SKM-1 (cell line): ENCODE results near the gene SCN10A.

ENCODE experiments used
- DNase-seq: peaks from one replicate; lab custom pipeline; 2025; ENCODE audit not compliant: unreplicated experiment; lab: John Stamatoyannopoulos, UW

SCN10A gene

DNA sequence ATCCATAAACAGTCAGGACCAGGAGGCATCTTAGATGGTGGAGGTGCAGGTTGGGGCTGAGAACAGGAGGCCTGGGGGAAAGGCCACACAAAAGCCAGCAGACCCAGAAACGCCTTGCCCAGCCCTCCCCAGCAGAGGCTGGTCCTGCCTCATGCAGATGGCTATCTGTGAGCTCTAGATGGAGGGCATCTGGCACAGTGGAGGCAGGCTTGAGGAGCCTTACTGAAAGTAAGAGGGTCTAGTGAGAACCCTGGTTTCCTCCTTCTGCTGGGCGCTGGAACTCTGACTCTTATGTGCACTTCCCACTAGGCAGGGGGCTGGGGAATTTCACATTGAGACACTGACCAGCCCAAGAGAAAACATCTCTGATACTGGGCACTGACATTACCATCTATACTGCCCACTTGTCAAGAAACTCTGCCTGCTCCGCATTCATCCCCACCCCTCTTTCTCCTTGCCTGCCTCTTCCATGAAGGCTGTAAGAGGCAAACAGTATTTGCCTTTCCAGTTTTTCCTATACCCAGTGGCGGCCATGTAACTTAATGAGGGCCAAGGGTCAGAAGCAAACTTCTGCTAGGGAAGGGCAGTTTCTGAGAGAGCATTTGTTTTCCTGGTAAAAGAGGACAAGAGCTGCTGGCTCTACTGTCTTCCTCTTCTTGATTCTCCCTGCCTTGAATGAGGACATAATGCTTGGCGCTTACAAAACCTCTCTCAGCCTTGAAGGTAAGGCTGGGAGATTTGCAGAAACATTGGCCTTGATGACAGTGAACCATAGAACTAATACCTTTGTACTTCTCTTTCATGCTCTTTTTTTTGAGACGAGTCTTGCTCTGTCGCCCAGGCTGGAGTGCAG lies 162.1 kb downstream of the SCN10A start:
- DNase-seq = no peak

DNA sequence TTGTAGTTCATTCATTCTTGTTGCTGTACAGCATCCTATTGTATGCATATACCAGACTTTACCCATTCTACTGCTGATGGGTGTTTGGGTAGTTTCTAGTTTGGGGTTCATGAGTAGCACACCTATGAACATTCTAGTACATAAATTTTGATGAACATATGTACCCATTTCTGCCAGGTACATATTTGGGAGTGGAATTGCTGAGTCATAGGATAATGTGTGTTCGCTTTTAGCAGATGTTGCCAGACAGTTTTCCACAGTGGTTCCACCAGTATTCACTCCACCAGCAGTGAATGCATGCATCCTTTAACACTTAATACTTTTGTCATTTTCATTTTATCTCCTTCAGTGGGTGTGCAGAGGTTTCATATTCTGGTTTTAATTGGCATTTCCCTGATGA lies 163.1 kb downstream of the SCN10A start:
- no peak for DNase-seq

DNA sequence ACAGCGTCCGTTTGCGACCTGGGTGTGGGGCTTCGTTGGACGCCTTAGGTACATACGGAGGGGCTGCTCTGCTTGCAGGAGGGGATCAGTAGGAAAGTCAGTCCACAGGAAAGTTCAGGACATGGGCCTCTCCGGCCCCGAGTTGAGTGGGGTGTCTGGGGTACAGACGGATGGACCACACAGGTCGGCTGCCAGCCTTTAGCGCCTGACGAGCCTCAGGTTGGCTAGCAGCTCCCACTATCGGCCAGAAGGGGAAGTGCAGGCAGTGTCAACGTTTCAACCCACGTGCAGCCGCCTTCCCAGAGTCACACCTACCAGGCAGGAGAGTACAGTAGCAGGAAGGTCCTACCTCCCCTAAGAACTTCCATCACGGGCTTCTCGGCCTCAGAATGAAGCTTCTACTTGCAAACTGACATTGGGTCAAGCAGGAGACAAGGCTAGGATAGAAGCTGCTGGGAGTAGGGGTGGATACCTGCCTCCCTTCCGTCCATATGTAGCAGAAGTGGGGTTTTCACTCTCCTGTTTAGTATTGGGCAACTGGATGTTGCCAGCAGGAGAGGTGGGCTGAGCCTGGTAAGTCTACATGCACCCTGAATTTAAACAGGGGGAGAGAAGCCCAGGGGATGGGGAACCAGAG lies 164.7 kb downstream of the SCN10A start:
- DNase-seq = peak; percentile 68

DNA sequence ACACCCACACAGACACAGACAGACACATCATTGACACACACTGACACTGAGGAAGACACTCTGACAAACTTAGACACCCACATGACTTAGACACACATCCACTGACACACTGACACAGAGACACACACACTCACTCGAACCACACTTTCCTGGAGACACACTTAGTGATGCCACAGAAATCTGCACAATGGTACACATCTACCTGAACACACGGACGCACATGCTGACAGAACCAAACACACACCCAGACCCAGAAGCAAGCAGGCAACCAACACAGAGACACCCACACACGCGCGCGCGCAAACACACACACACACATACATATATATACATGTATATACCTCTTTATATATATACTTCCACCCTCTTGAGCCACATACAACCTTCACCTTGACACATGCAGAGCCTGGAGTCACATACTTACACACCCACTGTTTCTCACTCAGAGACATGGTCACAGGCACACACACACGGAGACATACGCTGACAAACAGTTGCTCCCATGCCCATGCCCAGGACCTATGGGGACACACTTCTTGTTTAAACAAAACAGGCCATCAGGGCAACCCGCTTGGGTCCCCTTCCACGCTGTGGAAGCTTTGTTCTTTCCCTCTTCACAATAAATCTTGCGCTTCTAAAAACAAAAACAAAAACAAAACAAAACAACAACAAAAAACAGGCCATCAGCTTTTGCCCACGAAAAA lies 165.6 kb downstream of the SCN10A start:
- DNase-seq = no peak

DNA sequence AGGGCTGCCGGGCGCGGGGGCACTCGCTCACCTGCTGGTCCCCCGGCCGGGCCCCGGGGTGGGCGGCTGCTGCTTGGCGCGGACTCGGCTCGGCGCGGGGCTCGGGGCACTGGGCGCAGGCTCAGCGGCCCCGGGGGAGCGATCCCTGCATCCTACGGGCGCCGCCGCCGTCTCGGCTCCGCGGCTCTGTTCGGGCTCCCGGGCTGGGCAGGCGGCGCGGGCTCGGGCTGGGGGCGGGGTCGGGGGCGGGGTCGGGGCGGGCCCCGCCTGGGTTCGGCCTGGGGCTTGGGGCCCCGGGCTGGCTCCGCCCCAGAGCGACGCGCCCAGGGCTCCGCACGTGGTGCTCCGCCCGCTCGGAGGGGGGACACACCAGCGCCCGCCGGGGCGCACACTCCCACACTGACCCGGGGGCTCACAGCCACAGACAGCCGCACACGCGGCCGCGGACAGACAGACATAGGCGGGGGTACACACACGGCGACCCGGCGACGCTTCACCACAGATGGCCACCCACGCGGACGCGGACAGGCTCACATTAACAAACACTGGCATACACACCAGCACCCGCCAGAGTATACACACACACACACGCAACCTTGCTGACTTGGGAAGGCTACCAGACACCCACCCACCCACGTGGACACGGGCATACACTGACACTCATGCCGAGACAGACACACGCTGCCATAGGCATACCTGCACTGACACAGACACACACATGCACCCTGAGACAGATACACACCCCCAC lies 166.3 kb downstream of the SCN10A start, which contains the start of gene SCN5A:
Gene SCN5A, minus strand, starts transcription at position 188 of the 748 bp plus-strand sequence. CDS start 16,380 bp downstream, outside the sequence.
- peak; percentile 22 for DNase-seq

DNA sequence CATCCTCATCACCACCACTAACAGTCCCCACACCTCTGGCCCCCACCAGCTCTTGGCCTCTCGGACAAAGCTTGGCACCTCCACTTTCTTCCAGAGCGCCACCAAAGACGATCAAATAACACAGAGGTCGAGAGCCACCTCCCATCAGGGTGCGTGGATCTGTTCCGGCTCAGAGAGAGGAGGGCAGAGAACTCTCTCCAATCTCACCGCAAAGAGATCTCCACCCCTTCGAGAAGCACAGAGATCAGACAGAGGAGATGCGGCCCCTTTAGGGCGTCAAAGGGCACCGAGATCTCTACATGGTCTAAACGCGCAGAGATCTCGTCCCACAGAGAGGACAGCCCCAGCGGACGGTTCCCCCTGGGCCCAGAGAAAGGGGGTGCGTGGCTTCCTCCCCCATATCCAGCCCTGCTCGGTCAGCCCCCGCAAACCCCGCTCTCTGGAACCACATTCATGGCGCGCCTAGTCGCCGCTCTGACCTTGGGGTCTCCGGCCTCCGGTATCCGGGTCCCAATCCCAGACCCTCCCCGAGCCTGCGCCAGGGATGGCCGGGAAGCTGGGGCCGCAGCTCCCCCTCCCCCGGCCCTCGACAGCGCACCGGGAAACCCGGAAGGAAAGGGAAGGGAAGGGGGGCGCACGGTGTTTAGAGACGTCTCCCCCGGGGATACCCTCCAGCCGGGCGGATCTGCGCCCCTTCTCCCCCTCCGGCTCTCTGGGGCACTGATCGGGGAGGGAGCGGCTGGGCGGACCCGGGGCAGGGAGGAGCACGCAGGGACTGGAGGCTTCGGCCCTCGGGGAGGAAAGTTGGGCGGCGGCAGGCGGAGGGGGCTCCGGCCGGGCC lies 167.1 kb downstream of the SCN10A start:
- no peak for DNase-seq

DNA sequence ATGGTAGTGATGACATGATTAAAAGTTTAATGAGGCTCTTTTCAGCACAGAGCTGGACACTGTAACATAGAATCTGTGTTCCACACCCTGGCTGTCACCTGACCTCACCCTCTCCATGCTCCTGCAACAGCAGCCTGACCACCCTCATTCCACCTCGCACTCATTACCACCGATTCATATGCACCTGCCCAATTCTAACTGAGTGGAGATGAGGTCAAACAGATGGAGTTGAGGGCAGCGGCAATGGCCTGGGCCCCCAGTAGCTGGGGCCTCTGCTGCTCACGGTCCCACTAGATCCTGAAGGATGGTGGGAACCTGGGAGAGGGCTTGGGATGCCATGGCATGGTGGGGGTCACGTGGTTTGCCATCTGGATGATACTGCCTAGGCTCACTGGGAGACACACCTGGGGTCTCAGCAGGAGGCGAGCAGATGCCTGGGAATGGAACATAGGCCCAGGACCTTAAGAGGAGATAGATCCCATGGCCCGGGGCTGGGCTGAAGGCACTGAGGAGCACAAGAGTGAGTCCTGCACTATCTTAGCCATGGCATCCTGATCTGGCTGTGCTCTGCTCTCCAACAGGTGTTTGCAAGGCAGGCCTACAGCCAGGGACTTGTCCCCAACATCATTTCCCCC lies 167.9 kb downstream of the SCN10A start:
- no peak for DNase-seq

DNA sequence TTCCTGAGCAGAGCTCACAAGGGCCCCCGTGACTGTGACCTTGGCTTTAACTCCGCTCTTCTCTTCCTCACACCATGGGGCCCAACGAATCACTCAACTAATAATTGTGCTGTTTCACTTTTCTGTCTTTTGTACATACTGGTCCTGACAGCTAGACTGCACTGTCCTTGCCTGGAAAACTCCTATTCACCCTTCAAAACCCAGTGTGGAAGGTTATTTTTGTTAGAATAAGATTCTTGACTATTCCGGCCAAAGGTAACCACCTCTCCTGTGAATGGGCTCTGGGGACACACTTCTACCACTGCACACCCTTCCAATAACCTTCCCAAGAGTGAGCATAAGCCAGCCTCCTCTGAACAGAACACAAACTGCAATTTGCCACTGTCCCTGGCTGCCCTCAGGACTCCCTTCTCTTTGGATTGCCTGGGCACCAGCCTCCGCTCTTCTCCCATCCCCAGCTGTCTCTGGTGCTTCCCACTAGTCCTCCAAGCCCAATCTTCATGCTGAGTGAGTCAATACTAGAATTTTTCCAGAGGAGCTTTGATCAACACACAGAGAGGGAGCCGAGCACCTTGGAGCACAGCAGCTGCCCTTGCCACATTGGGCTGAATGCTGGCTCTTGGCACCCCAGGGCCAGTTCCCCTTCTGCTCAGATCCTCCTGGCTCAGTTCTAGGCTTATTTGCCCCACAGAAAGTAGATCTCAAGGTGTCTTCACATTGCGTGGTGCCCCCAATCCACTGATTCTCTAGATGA lies 168.6 kb downstream of the SCN10A start:
- DNase-seq = no peak
